Testis (tissue), 2 donors: Measurements from ENCODE around the gene CES2.
"Not testable (repeated sequence)": the region's sequence is repeated elsewhere in the genome, so short reads cannot be mapped to it uniquely, and the experiment has no call there.

ENCODE experiments used
- CTCF ChIP-seq, 3 experiments: fragments of 450-650 bp in 2 of 3; fragments of 200-600 bp in 1 of 3; sonication (generic) in 1 of 3; IDR thresholded peaks; one replicate each; pipeline ENCODE4 v1.5.1; 2016 to 2019; ENCODE audit warnings: antibody characterized with exemption in 3 of 3, mild to moderate bottlenecking in 2 of 3, moderate library complexity in 1 of 3
- POLR2A ChIP-seq: fragments of 450-650 bp; IDR thresholded peaks from one replicate; pipeline ENCODE4 v1.6.1; 2017; ENCODE audit warnings: antibody characterized with exemption, mild to moderate bottlenecking, moderate library complexity

GRCh38 chr16:66955363-66956153, 20.2 kb downstream of the CES2 start:
- TF ChIP-seq POLR2A; CTCF (IDR thresholded peaks at IDR 0.05): not testable (repeated sequence)
